ENCODE measurements around the gene ZFYVE26. TPM values are rescaled to one million over a fixed set of nuclear protein-coding genes. Genes with fewer than 3 reads are reported as not detected.

ZFYVE26 gene
- total and polyA plus RNA-seq, 12 donors, result 6.6 to 33.6 (median 22.1) TPM

DNA sequence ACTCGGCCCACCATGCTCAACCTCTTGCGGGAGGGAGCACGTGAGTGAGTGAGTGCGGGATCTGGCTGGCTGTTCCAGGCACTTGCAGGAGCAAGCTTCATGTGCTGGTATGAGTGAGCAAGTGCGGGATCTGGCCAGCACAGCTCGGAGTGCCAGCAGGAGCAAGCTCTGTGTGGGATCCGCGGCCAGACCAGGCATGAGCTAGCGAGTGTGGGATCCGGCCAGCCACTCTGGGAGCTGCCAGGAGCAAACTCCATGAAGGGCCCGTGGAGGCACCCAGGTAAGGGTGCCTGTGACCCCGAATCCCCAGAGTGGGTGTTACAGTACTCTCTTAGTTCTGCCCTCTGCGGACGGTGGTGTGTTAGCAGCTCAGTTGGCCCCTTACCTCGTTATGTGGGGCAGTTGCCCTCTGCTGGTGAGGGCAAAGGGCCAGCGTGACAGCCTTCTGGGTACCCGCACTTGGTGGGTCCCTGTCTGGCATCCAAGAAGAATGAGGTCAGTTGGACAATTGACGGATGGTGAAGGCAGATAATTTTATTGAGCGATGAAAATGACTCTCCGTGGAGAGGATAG is 41.5 kb upstream of the ZFYVE26 start:
- H3K9me3 ChIP-seq (replicated peaks in 1 of 3), result no peaks in the 10 kb centered on the region
- no peak overlapping the region for H3K27ac ChIP-seq
- WGBS, 4 donors, result 91 to 96% (median 94%) methylated on average over 17 to 20 of the region's 20 CpGs
- intact Hi-C loops (cut with DNase I), result no loop called here
- no peak for DNase-seq
- H3K27me3 ChIP-seq, result no peaks in the 10 kb centered on the region
- no peaks in the 10 kb centered on the region for H3K4me1 ChIP-seq (replicated peaks in 1 of 2)
- TF ChIP-seq, protein P1, sequence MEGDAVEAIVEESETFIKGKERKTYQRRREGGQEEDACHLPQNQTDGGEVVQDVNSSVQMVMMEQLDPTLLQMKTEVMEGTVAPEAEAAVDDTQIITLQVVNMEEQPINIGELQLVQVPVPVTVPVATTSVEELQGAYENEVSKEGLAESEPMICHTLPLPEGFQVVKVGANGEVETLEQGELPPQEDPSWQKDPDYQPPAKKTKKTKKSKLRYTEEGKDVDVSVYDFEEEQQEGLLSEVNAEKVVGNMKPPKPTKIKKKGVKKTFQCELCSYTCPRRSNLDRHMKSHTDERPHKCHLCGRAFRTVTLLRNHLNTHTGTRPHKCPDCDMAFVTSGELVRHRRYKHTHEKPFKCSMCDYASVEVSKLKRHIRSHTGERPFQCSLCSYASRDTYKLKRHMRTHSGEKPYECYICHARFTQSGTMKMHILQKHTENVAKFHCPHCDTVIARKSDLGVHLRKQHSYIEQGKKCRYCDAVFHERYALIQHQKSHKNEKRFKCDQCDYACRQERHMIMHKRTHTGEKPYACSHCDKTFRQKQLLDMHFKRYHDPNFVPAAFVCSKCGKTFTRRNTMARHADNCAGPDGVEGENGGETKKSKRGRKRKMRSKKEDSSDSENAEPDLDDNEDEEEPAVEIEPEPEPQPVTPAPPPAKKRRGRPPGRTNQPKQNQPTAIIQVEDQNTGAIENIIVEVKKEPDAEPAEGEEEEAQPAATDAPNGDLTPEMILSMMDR (IDR thresholded peaks at IDR 0.05), result no peak
- no peak for TF ChIP-seq POLR2A (IDR thresholded peaks at IDR 0.05)
- no peaks in the 10 kb centered on the region for H3K36me3 ChIP-seq (replicated peaks in 1 of 2)
- no peak overlapping the region for H3K4me3 ChIP-seq

DNA sequence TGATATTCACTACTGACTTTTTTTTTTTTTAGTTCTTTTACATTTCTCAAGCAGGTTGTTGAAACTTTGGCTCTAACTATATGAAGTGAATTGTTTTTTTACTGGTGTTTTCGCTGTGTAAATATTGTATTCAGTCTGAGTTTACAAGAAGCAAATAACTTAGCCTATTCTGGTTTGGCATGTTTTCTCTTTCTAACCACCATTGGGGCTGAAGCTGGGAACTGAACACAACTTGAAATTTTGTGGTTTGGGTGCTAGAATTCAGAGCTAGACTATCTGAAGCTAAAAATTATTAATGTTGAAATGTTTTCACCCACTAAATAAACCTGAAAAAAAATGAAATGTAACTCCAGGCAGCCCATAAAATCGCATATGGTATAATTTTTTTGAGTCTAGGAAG is 40.4 kb upstream of the ZFYVE26 start:
- no peaks in the 10 kb centered on the region for H3K27me3 ChIP-seq
- TF ChIP-seq POLR2A (IDR thresholded peaks at IDR 0.05), result no peak
- TF ChIP-seq, protein P1 (IDR thresholded peaks at IDR 0.05), result no peak
- DNase-seq, result no peak
- no peaks in the 10 kb centered on the region for H3K4me1 ChIP-seq (replicated peaks in 1 of 2)
- H3K27ac ChIP-seq, result no peak overlapping the region
- 86 to 91% (median 91%) methylated on average over 2 of the region's 2 CpGs for WGBS, 4 donors
- intact Hi-C loops (cut with DNase I), result no loop called here
- H3K9me3 ChIP-seq (replicated peaks in 1 of 3), result no peaks in the 10 kb centered on the region
- no peaks in the 10 kb centered on the region for H3K36me3 ChIP-seq (replicated peaks in 1 of 2)
- no peak overlapping the region for H3K4me3 ChIP-seq

DNA sequence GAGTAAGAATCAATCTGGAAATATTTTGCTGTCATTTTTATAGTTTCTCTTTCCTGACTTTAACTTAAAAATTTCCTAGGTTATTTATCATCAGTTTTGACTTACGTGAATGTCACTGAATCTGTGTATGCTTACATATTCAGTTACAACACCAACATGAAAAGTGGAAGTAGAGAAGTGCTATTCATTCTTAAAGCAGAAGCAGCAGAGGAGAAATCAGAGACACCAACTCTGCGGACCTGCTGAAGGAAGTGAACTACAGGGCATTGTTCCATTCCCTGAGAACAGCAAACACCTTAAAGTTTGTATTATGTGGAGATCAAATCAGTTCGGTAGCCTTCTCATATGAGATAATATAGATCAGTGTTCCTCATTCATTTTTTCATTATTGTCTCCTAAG is 37.3 kb upstream of the ZFYVE26 start:
- Histone ChIP-seq H3K36me3 (replicated peaks in 1 of 2) (no peaks in the 10 kb centered on the region), H3K27me3 (no peaks in the 10 kb centered on the region), H3K9me3 (replicated peaks in 1 of 3) (no peaks in the 10 kb centered on the region), H3K4me3 (no peak overlapping the region), H3K27ac (no peak overlapping the region), H3K4me1 (replicated peaks in 1 of 2) (no peaks in the 10 kb centered on the region)
- intact Hi-C loops (cut with DNase I), result no loop called here
- 76 to 86% (median 80%) methylated on average over 3 of the region's 3 CpGs for WGBS, 4 donors
- TF ChIP-seq, protein P1 (IDR thresholded peaks at IDR 0.05), result no peak
- no peak for TF ChIP-seq POLR2A (IDR thresholded peaks at IDR 0.05)
- DNase-seq, result no peak

DNA sequence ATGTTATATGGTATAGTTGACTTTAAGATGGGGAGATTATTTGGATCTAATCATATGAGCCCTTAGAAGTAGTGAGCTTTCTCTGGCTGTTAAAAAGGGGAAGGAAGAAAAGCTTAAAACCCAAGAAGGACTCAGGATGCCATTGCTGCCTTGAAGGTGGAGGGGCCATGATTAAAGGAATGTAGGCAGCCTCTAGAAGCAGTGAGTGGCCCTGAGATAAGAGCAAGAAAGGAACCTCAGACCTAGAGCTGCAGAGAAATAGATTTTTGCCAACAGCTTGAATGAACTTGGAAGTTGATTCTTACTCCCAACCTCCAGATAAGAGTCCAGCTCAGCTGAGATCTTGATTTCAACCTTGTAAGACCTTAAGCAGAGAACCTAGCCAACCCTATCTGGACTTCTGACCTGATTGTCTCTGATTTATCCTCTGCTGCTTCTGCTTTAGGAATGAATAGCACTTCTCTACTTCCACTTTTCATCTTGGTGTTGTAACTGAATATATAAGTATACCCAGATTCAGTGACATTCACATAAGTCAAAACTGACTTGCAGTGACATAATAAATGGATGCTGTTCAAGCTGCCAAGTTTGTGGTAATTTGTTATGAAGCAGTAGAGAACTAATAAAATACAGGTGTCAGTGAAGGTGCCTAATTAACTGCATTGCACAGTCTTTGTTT is 36.7 kb upstream of the ZFYVE26 start:
- H3K9me3 ChIP-seq (replicated peaks in 1 of 3), result no peaks in the 10 kb centered on the region
- no peak overlapping the region for H3K4me3 ChIP-seq
- H3K27ac ChIP-seq, result no peak overlapping the region
- no peaks in the 10 kb centered on the region for H3K27me3 ChIP-seq
- no peaks in the 10 kb centered on the region for H3K4me1 ChIP-seq (replicated peaks in 1 of 2)
- H3K36me3 ChIP-seq (replicated peaks in 1 of 2), result no peaks in the 10 kb centered on the region
- intact Hi-C loops (cut with DNase I), result no loop called here
- DNase-seq, result no peak
- TF ChIP-seq, protein P1 (IDR thresholded peaks at IDR 0.05), result no peak
- no peak for TF ChIP-seq POLR2A (IDR thresholded peaks at IDR 0.05)
